Mesenchymal stem cell (in vitro differentiated cells and primary cell): ENCODE results near the gene DAGLA.
A peak's percentile ranks its signal among the peaks of the same experiment; 100 is the strongest.

Experiments used
- DNase-seq: peaks from one replicate; pipeline ENCODE4 v3.0.0-alpha.2; 2013
- H2AFZ ChIP-seq: one replicate; pipeline ENCODE4 v1.6.1; 2013; ENCODE audit warnings: low read depth, mild to moderate bottlenecking, control low read depth, inconsistent platforms, low read length, moderate library complexity
- H2AK5ac ChIP-seq: 2 replicates; pipeline ENCODE4 v1.6.1; 2013; ENCODE audit warnings: low read length, moderate library complexity, mild to moderate bottlenecking, inconsistent platforms; ENCODE audit not compliant: severe bottlenecking
- H2BK120ac ChIP-seq: one replicate; pipeline ENCODE4 v1.6.1; 2013; ENCODE audit warnings: low read depth, mild to moderate bottlenecking, inconsistent platforms, low read length, moderate library complexity
- H2BK12ac ChIP-seq, 2 experiments: one replicate each; pipeline ENCODE4 v1.6.1; 2013; ENCODE audit warnings: inconsistent platforms in 2 of 2, low read length in 2 of 2, mild to moderate bottlenecking in 2 of 2, moderate library complexity in 2 of 2, control low read depth in 1 of 2
- H2BK15ac ChIP-seq: one replicate; pipeline ENCODE4 v1.6.1; 2013; ENCODE audit warnings: mild to moderate bottlenecking, low read depth, inconsistent platforms; ENCODE audit not compliant: poor library complexity, severe bottlenecking
- H2BK5ac ChIP-seq: 2 replicates; pipeline ENCODE4 v1.6.1; 2013; ENCODE audit warnings: low read depth, mild to moderate bottlenecking, low read length, control low read depth, inconsistent platforms; ENCODE audit not compliant: poor library complexity, severe bottlenecking
- H3K14ac ChIP-seq, 2 experiments: one replicate each; pipeline ENCODE4 v1.6.1; 2013; ENCODE audit warnings: inconsistent platforms in 2 of 2, low read length in 2 of 2, control low read depth in 1 of 2, mild to moderate bottlenecking in 1 of 2, moderate library complexity in 1 of 2
- H3K18ac ChIP-seq, 2 experiments: one replicate each; pipeline ENCODE4 v1.6.1; 2013; ENCODE audit warnings: inconsistent platforms in 2 of 2, low read length in 2 of 2, control low read depth in 1 of 2, low read depth in 1 of 2, mild to moderate bottlenecking in 1 of 2
- H3K23ac ChIP-seq, 2 experiments: one replicate each; pipeline ENCODE4 v1.6.1; 2013; ENCODE audit warnings: inconsistent platforms in 2 of 2, low read length in 2 of 2, mild to moderate bottlenecking in 2 of 2, moderate library complexity in 2 of 2, control low read depth in 1 of 2
- H3K27ac ChIP-seq: 2 replicates; pipeline ENCODE4 v1.5.1; 2013; ENCODE audit warnings: mild to moderate bottlenecking, moderate library complexity, low read length, control low read depth, inconsistent platforms; ENCODE audit not compliant: poor library complexity, severe bottlenecking
- H3K27me3 ChIP-seq, 2 experiments: 2 replicates each; pipeline versions ENCODE4 v1.6.1 to v1.7.0; 2013; ENCODE audit warnings: low read length in 2 of 2, mild to moderate bottlenecking in 2 of 2, moderate library complexity in 2 of 2, control low read depth in 1 of 2, inconsistent platforms in 1 of 2; ENCODE audit not compliant: control insufficient read depth in 1 of 2, insufficient read depth in 1 of 2
- H3K36me3 ChIP-seq, 2 experiments: 2 replicates each; pipeline versions ENCODE4 v1.6.1 to v1.7.0; 2013; ENCODE audit warnings: low read length in 2 of 2, control low read depth in 1 of 2, inconsistent platforms in 1 of 2, low read depth in 1 of 2, mild to moderate bottlenecking in 1 of 2; ENCODE audit not compliant: insufficient read depth in 2 of 2, control insufficient read depth in 1 of 2
- H3K4ac ChIP-seq, 2 experiments: one replicate each; pipeline ENCODE4 v1.6.1; 2013; ENCODE audit warnings: inconsistent platforms in 2 of 2, low read length in 2 of 2, mild to moderate bottlenecking in 2 of 2, moderate library complexity in 2 of 2, control low read depth in 1 of 2, low read depth in 1 of 2
- H3K4me1 ChIP-seq: 2 replicates; pipeline ENCODE4 v1.6.1; 2013; ENCODE audit warnings: low read depth, low read length, control low read depth; ENCODE audit not compliant: control insufficient read depth, insufficient read depth
- H3K4me2 ChIP-seq: 2 replicates; pipeline ENCODE4 v1.6.1; 2013; ENCODE audit warnings: low read length, mild to moderate bottlenecking, inconsistent platforms; ENCODE audit not compliant: poor library complexity, severe bottlenecking
- H3K4me3 ChIP-seq, 2 experiments: 2 replicates each; pipeline versions ENCODE4 v1.5.1 to v1.7.0; 2013; ENCODE audit warnings: low read length in 2 of 2, mild to moderate bottlenecking in 2 of 2, control low read depth in 1 of 2, low read depth in 1 of 2; ENCODE audit not compliant: insufficient read depth in 1 of 2
- H3K79me1 ChIP-seq: replicated peaks from 2 replicates; pipeline ENCODE4 v1.6.1; 2013; ENCODE audit warnings: mild to moderate bottlenecking, control low read depth, low read length, inconsistent platforms; ENCODE audit not compliant: poor library complexity, severe bottlenecking
- H3K9ac ChIP-seq: 2 replicates; pipeline ENCODE4 v1.7.0; 2013; ENCODE audit warnings: mild to moderate bottlenecking, low read length, moderate library complexity
- H3K9me3 ChIP-seq: 2 replicates; pipeline ENCODE4 v1.7.0; 2013; ENCODE audit warnings: mild to moderate bottlenecking, low read length; ENCODE audit not compliant: control insufficient read depth
- H4K8ac ChIP-seq: one replicate; pipeline ENCODE4 v1.6.1; 2013; ENCODE audit warnings: inconsistent platforms, mild to moderate bottlenecking, low read length, moderate library complexity
- H4K91ac ChIP-seq: one replicate; pipeline ENCODE4 v1.6.1; 2013; ENCODE audit warnings: mild to moderate bottlenecking, low read length, inconsistent platforms
- WGBS: methylation state at CpG from one replicate; pipeline ENCODE4 v1.1.7; 2013; ENCODE audit warnings: mixed read lengths; 5-methylcytosine and 5-hydroxymethylcytosine counted together

Gene DAGLA

DNA sequence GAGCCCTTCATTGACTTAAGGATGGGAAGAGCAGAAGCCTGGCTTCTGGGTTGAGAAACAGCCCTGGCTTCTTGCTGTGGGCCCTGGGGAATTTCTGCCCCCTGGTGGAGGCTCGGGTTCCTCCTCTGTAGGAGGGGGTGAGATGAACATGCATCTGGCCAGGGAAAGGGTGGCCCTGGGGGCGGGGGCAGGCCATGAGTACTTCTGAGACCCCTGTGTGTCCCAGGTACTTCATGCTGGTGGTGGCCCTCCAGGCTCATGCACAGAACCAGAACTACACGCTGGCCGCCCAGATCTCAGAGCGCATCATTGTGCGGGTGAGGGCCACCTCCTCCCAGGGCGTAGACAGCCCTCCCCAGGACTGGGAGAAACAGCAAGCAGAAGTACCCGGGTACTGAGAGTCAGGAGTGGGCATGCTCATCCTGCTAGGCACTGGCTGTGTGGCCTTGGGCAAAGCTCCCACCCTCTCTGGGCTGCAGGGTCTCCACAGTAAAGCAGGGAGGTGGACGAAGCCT lies 96.4 kb downstream of the DAGLA start:
- H3K4ac ChIP-seq = no peak overlapping the region
- H3K14ac ChIP-seq = no peak overlapping the region
- WGBS = 83% methylated on average over 9 of the region's 9 CpGs

GRCh38 chr11:61777234-61778090 lies 97.3 kb downstream of the DAGLA start:
- Histone ChIP-seq H2BK120ac (no peak overlapping the region), H3K79me1 (peaks cover 3% of the 10 kb centered on the region), H3K36me3 (peaks cover 0 to 93% of the 10 kb centered on the region in 2 experiments), H3K27ac (no peak overlapping the region), H3K9me3 (no peaks in the 10 kb centered on the region), H3K18ac (no peak overlapping the region), H3K14ac (no peak overlapping the region), H3K4me3 (no peak overlapping the region), H3K23ac (no peak overlapping the region), H2BK15ac (no peak overlapping the region), H3K27me3 (peaks cover 0 to 48% of the 10 kb centered on the region in 2 experiments), H3K4me1 (peaks cover 31% of the 10 kb centered on the region), H2AFZ (no peak overlapping the region), H3K4ac (no peak overlapping the region), H4K8ac (no peak overlapping the region), H2AK5ac (no peak overlapping the region), H4K91ac (no peak overlapping the region), H2BK12ac (no peak overlapping the region), H2BK5ac (no peak overlapping the region), H3K9ac (no peak overlapping the region), H3K4me2 (no peak overlapping the region)
- DNase-seq = no peak
- WGBS = 94% methylated on average over 61 of the region's 67 CpGs

More for the DNA sequence above, 96.4 kb downstream of the DAGLA start:
- Histone ChIP-seq H3K4me1 (peaks cover 38% of the 10 kb centered on the region), H4K8ac (no peak overlapping the region), H3K27me3 (peaks cover 0 to 48% of the 10 kb centered on the region in 2 experiments), H3K18ac (no peak overlapping the region), H2BK5ac (no peak overlapping the region), H2BK12ac (no peak overlapping the region), H2BK15ac (no peak overlapping the region), H3K23ac (no peak overlapping the region), H4K91ac (no peak overlapping the region), H3K79me1 (peaks cover 4% of the 10 kb centered on the region), H2AFZ (no peak overlapping the region), H3K36me3 (peaks cover 0 to 91% of the 10 kb centered on the region in 2 experiments), H3K4me2 (no peak overlapping the region), H2AK5ac (no peak overlapping the region), H3K4me3 (no peak overlapping the region), H2BK120ac (no peak overlapping the region), H3K27ac (no peak overlapping the region), H3K9me3 (no peaks in the 10 kb centered on the region), H3K9ac (no peak overlapping the region)
- peak; percentile 71 for DNase-seq

- Histone ChIP-seq H2AK5ac (no peak overlapping the region), H3K27me3 (peaks cover 0 to 48% of the 10 kb centered on the region in 2 experiments), H2BK15ac (no peak overlapping the region), H4K8ac (no peak overlapping the region), H3K14ac (no peak overlapping the region), H3K23ac (no peak overlapping the region), H3K9ac (no peak overlapping the region), H2BK12ac (no peak overlapping the region), H2BK5ac (no peak overlapping the region), H3K4me3 (no peak overlapping the region), H3K4me1 (peaks cover 31% of the 10 kb centered on the region), H2AFZ (no peak overlapping the region), H3K27ac (no peak overlapping the region), H3K4ac (no peak overlapping the region), H3K9me3 (no peaks in the 10 kb centered on the region), H3K36me3 (peaks cover 0 to 95% of the 10 kb centered on the region in 2 experiments), H2BK120ac (no peak overlapping the region), H4K91ac (no peak overlapping the region), H3K4me2 (no peak overlapping the region), H3K79me1 (peaks cover 3% of the 10 kb centered on the region), H3K18ac (no peak overlapping the region)
- WGBS = 95% methylated on average over 11 of the region's 11 CpGs
- DNase-seq = no peak
Measured at GRCh38 chr11:61778357-61778886, 98.2 kb downstream of the DAGLA start.

DNA sequence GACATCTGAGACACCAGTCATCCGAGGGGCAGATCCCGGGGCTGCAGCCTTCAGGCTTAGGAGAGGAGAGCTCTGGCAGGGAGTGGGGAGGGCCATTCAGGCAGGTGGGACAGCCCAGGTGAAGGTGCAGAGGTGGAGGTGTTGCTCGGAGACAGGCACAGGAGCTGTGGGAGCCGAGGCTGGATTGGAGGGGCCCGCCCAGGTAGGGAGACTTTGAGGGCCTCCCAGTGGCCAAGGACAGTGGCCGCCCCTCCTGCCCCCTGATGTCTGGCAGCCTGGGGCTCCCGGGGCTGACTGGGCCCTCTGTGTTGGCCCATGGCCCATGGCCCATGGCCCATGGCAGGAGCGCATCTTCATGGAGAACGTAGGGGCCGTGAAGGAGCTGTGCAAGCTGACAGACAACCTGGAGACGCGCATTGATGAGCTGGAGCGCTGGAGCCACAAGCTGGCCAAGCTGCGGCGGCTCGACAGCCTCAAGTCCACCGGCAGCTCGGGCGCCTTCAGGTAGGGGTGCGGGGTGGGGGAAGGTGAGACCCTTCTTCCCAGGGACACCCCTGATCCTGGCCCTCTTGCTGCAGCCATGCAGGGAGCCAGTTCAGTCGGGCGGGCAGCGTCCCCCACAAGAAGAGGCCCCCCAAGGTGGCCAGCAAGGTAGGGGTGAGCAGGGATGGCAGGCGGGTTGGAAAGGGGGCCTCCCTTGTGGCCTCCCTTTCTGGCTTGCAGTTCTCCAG lies 98.9 kb downstream of the DAGLA start:
- 96% methylated on average over 23 of the region's 24 CpGs for WGBS
- no peak overlapping the region for H3K23ac ChIP-seq
- H3K9me3 ChIP-seq = no peaks in the 10 kb centered on the region
- no peak overlapping the region for H2AFZ ChIP-seq
- no peak overlapping the region for H2BK120ac ChIP-seq
- no peak overlapping the region for H3K4ac ChIP-seq
- H3K27me3 ChIP-seq = peaks cover 0 to 48% of the 10 kb centered on the region in 2 experiments
- H4K8ac ChIP-seq = no peak overlapping the region
- no peak overlapping the region for H3K14ac ChIP-seq
- peaks cover 37% of the 10 kb centered on the region for H3K4me1 ChIP-seq
- DNase-seq = no peak
- H3K36me3 ChIP-seq = peaks cover 0 to 95% of the 10 kb centered on the region in 2 experiments
- no peak overlapping the region for H2BK12ac ChIP-seq
- H3K9ac ChIP-seq = no peak overlapping the region
- H3K18ac ChIP-seq = no peak overlapping the region
- H4K91ac ChIP-seq = no peak overlapping the region
- H2BK15ac ChIP-seq = no peak overlapping the region
- H2BK5ac ChIP-seq = no peak overlapping the region
- H3K4me3 ChIP-seq = no peak overlapping the region
- peaks cover 3% of the 10 kb centered on the region for H3K79me1 ChIP-seq
- H2AK5ac ChIP-seq = no peak overlapping the region
- no peak overlapping the region for H3K27ac ChIP-seq
- no peak overlapping the region for H3K4me2 ChIP-seq
